ENCODE data around the gene ANXA2R.
"Not testable (repeated sequence)": the region's sequence is repeated elsewhere in the genome, so short reads cannot be mapped to it uniquely, and the experiment has no call there.

DNA sequence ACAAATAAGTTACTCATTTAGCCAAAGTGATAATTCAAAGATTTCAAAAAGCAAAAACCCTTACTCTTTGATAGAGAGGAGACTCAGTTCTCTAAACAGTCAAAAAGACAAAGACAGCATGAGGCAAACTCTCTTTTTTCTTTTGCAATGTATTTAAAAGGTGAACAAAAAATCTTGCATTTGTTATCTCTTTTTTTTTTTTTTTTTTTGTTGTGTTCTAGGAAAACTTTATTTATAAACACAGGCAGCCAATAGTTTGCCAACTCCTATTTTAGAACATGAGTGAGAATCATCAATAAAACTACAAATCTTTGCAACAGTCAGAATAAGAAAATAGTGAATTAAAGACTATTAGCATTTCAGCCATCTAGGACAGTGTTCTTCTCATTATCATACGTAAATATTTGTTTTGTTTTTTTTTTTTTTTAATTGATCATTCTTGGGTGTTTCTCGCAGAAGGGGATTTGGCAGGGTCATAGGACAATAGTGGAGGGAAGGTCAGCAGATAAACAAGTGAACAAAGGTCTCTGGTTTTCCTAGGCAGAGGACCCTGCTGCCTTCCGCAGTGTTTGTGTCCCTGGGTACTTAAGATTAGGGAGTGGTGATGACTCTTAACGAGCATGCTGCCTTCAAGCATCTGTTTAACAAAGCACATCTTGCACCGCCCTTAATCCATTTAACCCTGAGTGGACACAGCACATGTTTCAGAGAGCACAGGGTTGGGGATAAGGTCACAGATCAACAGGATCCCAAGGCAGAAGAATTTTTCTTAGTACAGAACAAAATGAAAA lies 46.2 kb upstream of the ANXA2R start:
- TF ChIP-seq, protein P1, sequence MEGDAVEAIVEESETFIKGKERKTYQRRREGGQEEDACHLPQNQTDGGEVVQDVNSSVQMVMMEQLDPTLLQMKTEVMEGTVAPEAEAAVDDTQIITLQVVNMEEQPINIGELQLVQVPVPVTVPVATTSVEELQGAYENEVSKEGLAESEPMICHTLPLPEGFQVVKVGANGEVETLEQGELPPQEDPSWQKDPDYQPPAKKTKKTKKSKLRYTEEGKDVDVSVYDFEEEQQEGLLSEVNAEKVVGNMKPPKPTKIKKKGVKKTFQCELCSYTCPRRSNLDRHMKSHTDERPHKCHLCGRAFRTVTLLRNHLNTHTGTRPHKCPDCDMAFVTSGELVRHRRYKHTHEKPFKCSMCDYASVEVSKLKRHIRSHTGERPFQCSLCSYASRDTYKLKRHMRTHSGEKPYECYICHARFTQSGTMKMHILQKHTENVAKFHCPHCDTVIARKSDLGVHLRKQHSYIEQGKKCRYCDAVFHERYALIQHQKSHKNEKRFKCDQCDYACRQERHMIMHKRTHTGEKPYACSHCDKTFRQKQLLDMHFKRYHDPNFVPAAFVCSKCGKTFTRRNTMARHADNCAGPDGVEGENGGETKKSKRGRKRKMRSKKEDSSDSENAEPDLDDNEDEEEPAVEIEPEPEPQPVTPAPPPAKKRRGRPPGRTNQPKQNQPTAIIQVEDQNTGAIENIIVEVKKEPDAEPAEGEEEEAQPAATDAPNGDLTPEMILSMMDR (IDR thresholded peaks at IDR 0.05) = not testable (repeated sequence)
- not testable (repeated sequence) for TF ChIP-seq EZH2 (IDR thresholded peaks at IDR 0.05; ENCODE audit: borderline replicate concordance, insufficient read depth, low read depth, low read length, poor library complexity, severe bottlenecking)
